AG09309 (cell line): ENCODE results near the gene LIF.

Source experiments
- DNase-seq: peaks from one replicate; pipeline ENCODE4 v3.0.0-alpha.2; 2010; ENCODE audit warnings: low read depth
- H3K4me3 ChIP-seq: 2 replicates; pipeline ENCODE4 v1.5.1; 2011; ENCODE audit warnings: mild to moderate bottlenecking, low read depth, low read length, moderate library complexity; ENCODE audit not compliant: control insufficient read depth
- TF ChIP-seq, protein P1 (sequence below): IDR thresholded peaks from 2 replicates; pipeline ENCODE4 v1.5.1; 2011; ENCODE audit warnings: mild to moderate bottlenecking, low read depth, low read length, inconsistent platforms; ENCODE audit not compliant: insufficient read depth, control insufficient read depth; ENCODE audit errors: missing control alignments

LIF gene

DNA sequence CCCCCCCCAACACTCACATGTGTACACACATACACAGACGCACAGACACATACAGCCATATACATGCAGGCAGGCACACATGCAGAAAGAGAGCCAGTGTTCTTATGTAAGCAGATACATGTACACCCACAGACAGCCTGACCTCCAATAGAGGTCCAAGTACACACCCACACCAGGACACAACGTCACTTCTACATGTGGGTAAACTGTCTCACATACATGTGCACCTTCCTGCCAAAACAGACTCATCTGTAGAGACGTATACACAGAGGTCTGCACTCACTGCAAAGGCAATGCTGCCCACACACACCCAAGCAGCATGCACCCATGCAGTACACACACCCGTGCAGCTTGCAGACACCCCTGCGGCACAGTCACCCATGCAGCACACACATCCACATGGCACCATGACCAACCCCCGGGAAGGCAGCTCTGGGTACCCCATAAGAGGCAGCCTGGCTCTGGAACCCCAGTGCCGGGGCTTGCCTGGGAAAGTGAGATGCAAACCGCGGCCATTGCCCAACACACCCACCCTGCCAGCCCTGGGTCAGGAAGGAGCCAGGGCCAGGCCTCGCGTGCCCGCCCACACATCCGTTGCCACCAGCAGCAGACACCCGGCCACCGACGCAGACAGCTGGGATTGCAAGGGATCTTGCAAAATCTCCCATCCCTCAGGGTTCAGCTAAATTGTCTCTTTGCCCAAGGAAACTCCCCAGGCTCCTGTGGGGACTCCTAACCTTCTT is 32.7 kb upstream of the LIF start:
- no peak for DNase-seq
- H3K4me3 ChIP-seq: no peak overlapping the region
- TF ChIP-seq, protein P1, sequence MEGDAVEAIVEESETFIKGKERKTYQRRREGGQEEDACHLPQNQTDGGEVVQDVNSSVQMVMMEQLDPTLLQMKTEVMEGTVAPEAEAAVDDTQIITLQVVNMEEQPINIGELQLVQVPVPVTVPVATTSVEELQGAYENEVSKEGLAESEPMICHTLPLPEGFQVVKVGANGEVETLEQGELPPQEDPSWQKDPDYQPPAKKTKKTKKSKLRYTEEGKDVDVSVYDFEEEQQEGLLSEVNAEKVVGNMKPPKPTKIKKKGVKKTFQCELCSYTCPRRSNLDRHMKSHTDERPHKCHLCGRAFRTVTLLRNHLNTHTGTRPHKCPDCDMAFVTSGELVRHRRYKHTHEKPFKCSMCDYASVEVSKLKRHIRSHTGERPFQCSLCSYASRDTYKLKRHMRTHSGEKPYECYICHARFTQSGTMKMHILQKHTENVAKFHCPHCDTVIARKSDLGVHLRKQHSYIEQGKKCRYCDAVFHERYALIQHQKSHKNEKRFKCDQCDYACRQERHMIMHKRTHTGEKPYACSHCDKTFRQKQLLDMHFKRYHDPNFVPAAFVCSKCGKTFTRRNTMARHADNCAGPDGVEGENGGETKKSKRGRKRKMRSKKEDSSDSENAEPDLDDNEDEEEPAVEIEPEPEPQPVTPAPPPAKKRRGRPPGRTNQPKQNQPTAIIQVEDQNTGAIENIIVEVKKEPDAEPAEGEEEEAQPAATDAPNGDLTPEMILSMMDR: no peak

GRCh38 chr22:30277547-30278344 is 31.2 kb upstream of the LIF start:
- DNase-seq: peak; percentile 78
- no peak overlapping the region for H3K4me3 ChIP-seq
- TF ChIP-seq, protein P1: no peak

DNA sequence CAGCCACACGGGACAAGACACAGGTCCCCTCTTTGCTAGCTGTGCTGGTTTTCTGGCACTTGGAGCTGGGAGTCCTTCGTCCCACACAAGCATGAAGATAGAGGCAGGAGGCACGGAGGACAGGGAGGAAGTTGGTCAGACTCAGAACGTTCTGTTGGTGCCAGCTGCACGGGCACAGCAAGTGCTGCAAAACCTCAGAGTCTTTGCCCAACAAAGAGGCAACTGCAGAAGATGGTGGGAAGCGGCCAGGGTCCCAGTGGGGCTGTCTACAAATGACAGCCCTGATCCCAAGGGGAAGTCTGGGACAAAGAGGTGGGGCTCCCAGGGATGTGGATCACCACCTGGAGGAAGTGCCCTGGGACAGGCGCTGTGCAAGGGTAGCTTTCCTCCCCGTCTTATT is 29.5 kb upstream of the LIF start:
- H3K4me3 ChIP-seq: no peak overlapping the region
- TF ChIP-seq, protein P1: no peak
- DNase-seq: no peak

DNA sequence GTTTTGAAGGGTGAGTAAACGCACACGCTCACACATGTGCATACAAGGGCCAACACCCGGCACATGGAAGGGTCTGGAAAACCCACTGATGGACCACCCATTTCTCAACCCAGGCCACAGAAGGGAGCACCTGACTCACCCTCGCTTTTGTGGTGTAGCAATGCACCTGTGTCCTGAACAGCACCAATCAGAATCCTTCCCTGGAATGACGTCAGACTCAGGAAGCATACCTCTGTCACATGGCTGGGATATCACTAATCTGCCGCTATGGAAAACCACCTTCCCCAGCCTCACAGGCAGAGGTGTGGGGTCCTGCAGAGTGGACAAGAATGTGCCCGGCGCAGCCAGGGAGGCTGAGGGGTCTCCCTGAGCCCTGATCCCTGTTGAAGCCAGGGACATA is 29.1 kb upstream of the LIF start:
- H3K4me3 ChIP-seq: no peak overlapping the region
- TF ChIP-seq, protein P1: no peak
- no peak for DNase-seq

DNA sequence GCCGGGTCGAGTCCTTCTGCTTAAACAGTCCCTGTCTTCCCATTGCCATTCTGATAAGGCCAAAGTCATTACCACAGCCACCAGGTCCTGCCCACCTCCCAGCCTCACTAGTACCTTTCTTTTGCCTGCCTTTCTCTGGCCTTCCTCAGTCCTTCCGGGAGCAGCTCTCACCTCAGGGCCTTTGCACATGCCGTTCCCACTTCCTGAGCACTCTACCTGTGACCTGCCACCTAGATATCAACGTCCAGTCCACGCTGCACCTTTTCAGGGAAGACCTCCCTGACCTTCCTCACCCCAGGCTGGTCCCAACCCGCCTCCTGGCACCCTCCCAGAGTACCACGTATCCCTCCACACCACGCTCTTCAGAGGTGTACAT is 27.9 kb upstream of the LIF start:
- TF ChIP-seq, protein P1: no peak
- no peak for DNase-seq
- H3K4me3 ChIP-seq: no peak overlapping the region

GRCh38 chr22:30273711-30274436 is 27.3 kb upstream of the LIF start:
- no peak overlapping the region for H3K4me3 ChIP-seq
- TF ChIP-seq, protein P1: no peak
- DNase-seq: no peak
